ENCODE measurements around the gene ERVH48-1.

Gene ERVH48-1

DNA sequence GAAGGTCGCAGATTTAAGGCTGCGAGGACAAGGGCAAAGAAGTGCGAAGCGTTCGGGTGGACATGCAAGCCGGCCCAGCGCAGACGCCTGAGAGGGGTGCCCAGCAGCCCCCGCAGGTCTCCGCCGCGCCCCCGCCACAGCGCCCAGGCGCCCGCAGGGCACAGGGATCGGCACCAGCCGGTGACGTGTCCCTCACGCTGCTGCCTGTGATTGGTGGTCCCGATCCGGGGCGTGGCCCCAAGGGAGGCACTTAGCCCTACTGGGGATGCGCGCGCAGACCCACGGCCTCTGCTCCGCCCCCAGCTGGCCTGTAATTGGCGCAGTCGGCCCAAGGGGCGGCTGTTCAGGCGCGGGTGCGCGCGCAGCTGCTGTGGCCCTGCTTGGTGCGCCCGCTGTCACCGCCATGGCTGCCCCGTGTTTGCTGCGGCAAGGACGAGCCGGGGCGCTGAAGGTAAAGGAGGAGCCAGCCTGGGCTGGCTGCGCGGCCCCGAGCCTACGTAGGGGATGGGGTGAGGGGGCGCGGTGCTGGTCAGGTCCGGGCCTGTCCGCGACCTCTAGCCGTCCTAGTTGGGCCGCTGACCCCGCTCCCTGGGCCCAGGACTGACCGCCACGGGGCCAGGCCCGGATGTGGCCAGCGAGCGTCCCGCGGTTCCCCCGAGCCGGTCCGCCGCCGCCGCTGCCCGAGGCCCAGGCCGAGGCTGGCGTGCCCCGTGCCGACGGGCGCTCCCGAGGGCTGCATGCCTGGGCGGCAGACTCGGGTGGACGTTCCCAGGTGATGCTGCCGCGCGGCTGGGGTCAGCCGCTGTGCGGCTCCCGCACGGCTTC, 32.3 kb downstream of the ERVH48-1 start, which contains the start of gene NDUFV3:
Gene NDUFV3, plus strand, starts transcription at position 379 of the 825 bp plus-strand sequence. Its CDS starts 25 bp downstream, at position 404.
- H3K27ac ChIP-seq = peak within 1 kb of the TSS; percentile 95 to 97
- peak within 1 kb of the TSS; percentile 93 for H3K4me3 ChIP-seq
- TF ChIP-seq CTCF (IDR thresholded peaks at IDR 0.05) = no peak
- DNase-seq (ENCODE audit: low spot score) = peak; percentile 99

DNA sequence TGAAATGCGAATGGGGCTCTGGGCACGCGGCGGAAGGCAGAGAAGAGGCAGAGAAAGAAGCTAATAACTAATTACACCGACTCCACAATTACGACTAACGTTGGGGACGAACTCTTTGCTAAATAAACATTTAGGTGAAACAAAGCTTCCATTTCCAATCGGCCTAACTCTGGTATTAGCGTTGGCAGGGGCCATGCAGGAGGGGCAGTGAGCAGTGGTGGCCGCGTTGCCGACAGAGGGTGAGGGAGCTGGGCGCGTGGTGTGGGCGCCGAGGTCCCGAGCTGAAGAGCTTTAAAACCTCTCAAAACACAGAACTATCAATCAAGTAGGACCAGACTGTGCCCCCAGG, 32.9 kb downstream of the ERVH48-1 start:
- peak overlapping the region; percentile 95 to 97 for H3K27ac ChIP-seq
- H3K4me3 ChIP-seq = peak overlapping the region; percentile 93
- DNase-seq (ENCODE audit: low spot score) = no peak
- no peak for TF ChIP-seq CTCF (IDR thresholded peaks at IDR 0.05)

- H3K4me3 ChIP-seq = no peak overlapping the region
- no peak for TF ChIP-seq CTCF (IDR thresholded peaks at IDR 0.05)
- H3K27ac ChIP-seq = no peak overlapping the region
- no peak for DNase-seq (ENCODE audit: low spot score)
Measured at GRCh38 chr21:42887326-42887725, 38.1 kb downstream of the ERVH48-1 start.

DNA sequence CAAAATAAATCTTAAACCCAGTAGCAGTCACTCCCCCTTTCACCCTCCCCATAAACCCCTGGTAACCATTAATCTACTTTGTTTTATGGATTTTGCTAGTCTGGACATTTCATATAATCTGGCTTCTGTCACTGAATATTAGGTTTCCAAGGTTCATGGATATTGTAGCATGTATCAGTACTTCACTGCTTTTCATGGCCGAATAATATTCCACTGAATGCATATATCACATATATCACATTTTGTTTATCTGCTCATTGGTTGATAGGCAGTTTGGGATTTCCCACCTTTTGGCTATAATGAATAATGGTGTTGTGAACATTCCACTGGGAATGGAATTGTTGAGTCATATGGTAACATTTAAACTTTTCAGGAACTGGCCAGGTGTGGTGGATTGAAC, 41.5 kb downstream of the ERVH48-1 start:
- Histone ChIP-seq H3K27ac (no peak overlapping the region), H3K4me3 (no peak overlapping the region)
- DNase-seq (ENCODE audit: low spot score) = no peak
- no peak for TF ChIP-seq CTCF (IDR thresholded peaks at IDR 0.05)

DNA sequence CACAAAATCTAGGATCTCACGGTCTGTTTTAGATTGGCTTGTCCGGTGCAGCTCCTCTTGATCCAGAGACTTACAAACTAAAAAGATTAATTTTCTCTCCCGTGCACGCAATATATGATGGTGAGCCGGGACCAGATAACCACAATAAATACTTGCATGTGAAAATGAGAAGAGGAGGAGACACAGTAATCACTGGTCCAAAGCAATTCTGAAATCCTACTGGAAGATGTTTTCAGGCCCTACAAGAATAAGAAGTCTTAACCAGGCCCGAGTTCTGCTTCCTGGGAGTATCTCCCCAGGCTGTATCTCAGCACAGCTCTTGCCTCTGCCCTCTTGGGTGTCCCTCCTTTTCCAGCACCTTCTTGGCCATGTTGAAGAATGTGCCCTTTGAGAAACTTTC, 45.1 kb downstream of the ERVH48-1 start:
- no peak for TF ChIP-seq CTCF (IDR thresholded peaks at IDR 0.05)
- Histone ChIP-seq H3K4me3 (peak overlapping the region; percentile 98), H3K27ac (no peak overlapping the region)
- DNase-seq (ENCODE audit: low spot score) = no peak

GRCh38 chr21:42878993-42879787, 46.2 kb downstream of the ERVH48-1 start, which contains the start of gene WDR4:
TSS of gene WDR4 (minus strand) at chr21:42879539. CDS start at chr21:42879495, 44 bp downstream.
- TF ChIP-seq CTCF (IDR thresholded peaks at IDR 0.05) = no peak
- peak; percentile 98 for DNase-seq (ENCODE audit: low spot score)
- Histone ChIP-seq H3K4me3 (peak within 1 kb of the TSS; percentile 98), H3K27ac (peak within 1 kb of the TSS; percentile 63 to 88)

All from coronary artery (tissue), 2 donors.